Body of pancreas (tissue), 4 donors: ENCODE measurements around the gene SMIM24. TPM values are rescaled to one million over a fixed set of nuclear protein-coding genes. Genes with fewer than 3 reads are reported as not detected.

ENCODE experiments used
- ATAC-seq: fragments of 150-250 bp; one replicate; pipeline ENCODE4 v1.9.1; 2016
- DNase-seq, 4 donors: peaks; one replicate each; pipeline ENCODE4 v3.0.0-alpha.2; 2019
- H3K27ac ChIP-seq, 4 donors: fragments of 200-600 bp; sonication (generic); 1 replicate in 3 of 4; 2 replicates in 1 of 4; pipeline versions ENCODE4 v1.5.1 to v1.6.1; 2016 to 2019; ENCODE audit warnings: mild to moderate bottlenecking in 1 of 4, mixed read lengths in 1 of 4, moderate library complexity in 1 of 4
- H3K27me3 ChIP-seq, 2 donors: fragments of 200-600 bp; sonication (generic); one replicate each; pipeline ENCODE4 v1.6.0; 2016; ENCODE audit warnings: mild to moderate bottlenecking in 1 of 2
- H3K36me3 ChIP-seq, 2 donors: fragments of 200-600 bp; sonication (generic); replicated peaks in 1 of 2; 2 replicates each; pipeline ENCODE4 v1.5.1; 2016; ENCODE audit warnings: low read depth in 2 of 2; ENCODE audit not compliant: insufficient read depth in 1 of 2
- H3K4me1 ChIP-seq: fragments of 200-600 bp; sonication (generic); one replicate; pipeline ENCODE4 v1.6.0; 2016
- H3K4me3 ChIP-seq, 2 donors: fragments of 200-600 bp; sonication (generic); 1 replicate in 1 of 2; 2 replicates in 1 of 2; pipeline ENCODE4 v1.5.1; 2016 to 2019
- H3K9me3 ChIP-seq, 3 donors: fragments of 200-600 bp; sonication (generic); 1 replicate in 2 of 3; 2 replicates in 1 of 3; pipeline ENCODE4 v1.5.1; 2016
- POLR2A ChIP-seq, 3 donors: fragments of 450-650 bp; IDR thresholded peaks; one replicate each; pipeline ENCODE4 v1.6.1; 2016; ENCODE audit warnings: antibody characterized with exemption in 3 of 3, mild to moderate bottlenecking in 2 of 3
- WGBS, 2 donors: methylation state at CpG; one replicate each; pipeline ENCODE4 v1.1.5; 2017; 5-methylcytosine and 5-hydroxymethylcytosine counted together
- intact Hi-C: fragments of 100-400 bp; cut with DNase I; formaldehyde crosslinking; loops from one replicate; pipeline ENCODE4 v1.15.1; 2023
- total RNA-seq, 2 donors: library from RNA; depleted of rRNA; stranded (reverse); fragments of >200 nt; gene quantifications; one replicate each; pipeline ENCODE4 v1.1.0, GENCODE V29; 2016
- TF ChIP-seq, protein P1 (sequence below), 7 experiments: fragments of 450-650 bp in 4 of 7; fragments of 200-600 bp in 3 of 7; sonication (generic) in 3 of 7; IDR thresholded peaks; one replicate each; pipeline ENCODE4 v1.5.1; 2016 to 2019; ENCODE audit warnings: antibody characterized with exemption in 7 of 7

Gene SMIM24
- total RNA-seq, 2 donors from 2014 or later: 7.6 to 11.4 TPM

DNA sequence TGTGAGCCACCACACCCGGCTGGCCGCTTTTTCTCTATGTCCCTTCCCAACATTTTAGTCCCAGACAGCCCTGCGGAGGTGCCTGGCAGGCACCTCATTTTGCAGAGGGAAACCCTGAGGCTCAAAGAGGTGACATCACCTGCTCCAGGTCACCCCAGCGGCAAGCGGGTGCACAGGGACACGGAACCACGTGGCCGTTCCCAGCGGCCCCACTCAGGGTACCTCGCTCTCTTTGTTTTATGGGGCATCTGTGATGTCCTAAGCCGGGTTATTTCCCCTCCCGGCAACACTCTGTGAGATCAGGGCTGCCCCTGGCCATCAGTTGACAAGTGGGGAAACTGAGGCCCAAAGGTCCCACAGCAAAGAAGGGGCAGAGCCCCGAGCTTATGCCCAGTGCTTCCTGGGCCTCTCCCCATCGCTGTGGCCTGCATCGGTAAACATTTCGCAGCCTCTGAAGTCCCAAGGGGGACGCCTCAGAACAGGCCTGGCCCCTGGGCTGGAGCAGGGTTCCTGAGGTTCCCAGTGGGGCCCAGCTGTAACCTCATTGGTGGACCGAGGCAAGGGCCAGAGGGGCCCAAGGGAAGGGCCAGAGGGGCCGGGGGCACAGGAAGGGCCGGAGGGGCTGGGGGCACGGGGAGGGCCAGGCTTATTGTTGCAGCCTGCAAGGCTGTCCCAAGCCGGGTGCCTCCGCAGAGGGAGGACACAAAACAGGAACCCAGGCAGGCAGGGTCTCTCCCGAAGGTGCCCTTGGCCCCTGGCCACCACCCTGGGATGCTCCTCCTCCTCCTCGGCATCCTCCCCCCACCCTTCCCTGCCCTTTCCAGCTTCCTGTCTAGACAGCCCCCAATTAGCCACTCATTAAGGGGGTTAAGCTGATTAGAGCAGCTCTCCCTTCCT is 39.0 kb downstream of the SMIM24 start:
- Histone ChIP-seq H3K4me1 (no peaks in the 10 kb centered on the region), H3K9me3 (no peaks in the 10 kb centered on the region), H3K36me3 (peaks cover 7 to 19% of the 10 kb centered on the region in 2 donors), H3K4me3 (no peak overlapping the region), H3K27ac (peak overlapping the region in 1 of 4 donors; percentile 40), H3K27me3 (no peaks in the 10 kb centered on the region)
- TF ChIP-seq, protein P1, sequence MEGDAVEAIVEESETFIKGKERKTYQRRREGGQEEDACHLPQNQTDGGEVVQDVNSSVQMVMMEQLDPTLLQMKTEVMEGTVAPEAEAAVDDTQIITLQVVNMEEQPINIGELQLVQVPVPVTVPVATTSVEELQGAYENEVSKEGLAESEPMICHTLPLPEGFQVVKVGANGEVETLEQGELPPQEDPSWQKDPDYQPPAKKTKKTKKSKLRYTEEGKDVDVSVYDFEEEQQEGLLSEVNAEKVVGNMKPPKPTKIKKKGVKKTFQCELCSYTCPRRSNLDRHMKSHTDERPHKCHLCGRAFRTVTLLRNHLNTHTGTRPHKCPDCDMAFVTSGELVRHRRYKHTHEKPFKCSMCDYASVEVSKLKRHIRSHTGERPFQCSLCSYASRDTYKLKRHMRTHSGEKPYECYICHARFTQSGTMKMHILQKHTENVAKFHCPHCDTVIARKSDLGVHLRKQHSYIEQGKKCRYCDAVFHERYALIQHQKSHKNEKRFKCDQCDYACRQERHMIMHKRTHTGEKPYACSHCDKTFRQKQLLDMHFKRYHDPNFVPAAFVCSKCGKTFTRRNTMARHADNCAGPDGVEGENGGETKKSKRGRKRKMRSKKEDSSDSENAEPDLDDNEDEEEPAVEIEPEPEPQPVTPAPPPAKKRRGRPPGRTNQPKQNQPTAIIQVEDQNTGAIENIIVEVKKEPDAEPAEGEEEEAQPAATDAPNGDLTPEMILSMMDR (IDR thresholded peaks at IDR 0.05): no peak
- TF ChIP-seq POLR2A (IDR thresholded peaks at IDR 0.05): no peak
- no peak for ATAC-seq
- intact Hi-C loops: no loop called here
- WGBS, 2 donors: 80 to 91% methylated on average over 24 to 25 of the region's 25 CpGs
- no peak for DNase-seq

DNA sequence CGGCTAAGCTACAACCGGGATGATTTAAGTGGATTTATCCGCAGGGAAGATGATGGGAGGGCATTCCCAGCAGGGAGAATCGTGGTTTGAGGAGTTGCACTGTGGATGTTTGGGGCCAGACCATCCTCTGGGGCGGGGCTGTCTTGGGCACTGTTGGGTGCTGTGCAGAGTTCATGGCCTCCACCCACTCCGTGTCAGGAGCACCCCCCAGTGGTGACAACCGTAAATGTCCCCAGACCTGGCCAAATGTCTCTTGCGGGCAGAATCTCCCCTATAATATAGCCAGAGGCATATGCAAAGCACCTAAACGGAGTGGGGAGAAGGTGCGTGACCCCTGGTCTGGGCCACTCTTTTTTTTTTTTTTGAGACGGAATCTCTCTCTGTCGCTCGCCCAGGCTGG is 40.2 kb downstream of the SMIM24 start:
- ATAC-seq: peak; percentile 34
- TF ChIP-seq, protein P1 (IDR thresholded peaks at IDR 0.05): peak in 6 of 7 experiments; percentile 36 to 57 (median 47)
- no peak for TF ChIP-seq POLR2A (IDR thresholded peaks at IDR 0.05)
- Histone ChIP-seq H3K9me3 (no peaks in the 10 kb centered on the region), H3K27ac (peak overlapping the region in 1 of 4 donors; percentile 5), H3K4me1 (peaks cover 6% of the 10 kb centered on the region), H3K4me3 (no peak overlapping the region), H3K27me3 (no peaks in the 10 kb centered on the region), H3K36me3 (peaks cover 7 to 15% of the 10 kb centered on the region in 2 donors)
- 72 to 78% methylated on average over 11 to 13 of the region's 13 CpGs for WGBS, 2 donors
- intact Hi-C loops: no loop called here
- DNase-seq: peak; percentile 41 to 57 (median 52)

DNA sequence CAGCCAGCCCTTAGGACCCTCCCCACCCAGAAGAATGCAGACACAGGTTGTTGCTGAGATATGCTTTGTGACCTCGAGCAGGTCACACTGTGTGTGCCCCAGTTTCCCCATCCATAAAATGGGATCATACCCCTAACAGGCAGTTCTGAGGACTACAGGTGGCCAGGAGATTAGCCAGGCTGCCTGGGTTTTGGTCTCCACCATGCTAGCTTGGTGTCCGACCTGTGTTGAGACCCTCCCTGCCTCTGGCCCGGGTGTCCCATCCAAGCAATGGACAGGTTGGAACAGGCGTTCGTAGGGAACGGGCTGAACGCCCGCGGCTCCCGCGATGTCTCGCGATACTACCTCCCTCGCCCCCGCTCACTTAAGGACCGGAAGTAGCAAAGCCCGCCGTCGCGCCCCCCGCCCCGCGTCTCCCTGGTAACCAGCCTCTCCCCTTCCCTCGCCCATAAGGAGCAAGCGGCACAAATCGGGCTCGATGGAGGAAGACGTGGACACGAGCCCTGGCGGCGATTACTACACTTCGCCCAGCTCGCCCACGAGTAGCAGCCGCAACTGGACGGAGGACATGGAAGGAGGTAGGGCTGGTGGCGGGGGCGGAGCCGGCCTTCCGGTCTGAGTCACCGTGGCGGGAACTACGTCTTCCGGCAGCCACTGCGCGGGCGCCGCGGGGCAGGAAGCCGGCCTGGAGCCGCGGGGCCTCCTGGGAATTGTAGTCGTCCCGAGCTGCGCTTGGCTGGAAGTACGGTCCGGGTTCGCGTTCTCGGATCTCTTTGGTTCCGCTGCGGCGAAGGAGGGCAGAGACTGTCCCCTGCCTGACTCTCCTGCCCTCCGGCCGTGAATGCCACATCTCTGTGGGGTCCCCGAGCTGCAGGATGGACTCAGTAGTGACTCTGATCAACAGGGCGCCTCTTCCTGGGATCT is 45.4 kb downstream of the SMIM24 start:
- peaks cover 16% of the 10 kb centered on the region for H3K4me1 ChIP-seq
- TF ChIP-seq POLR2A (IDR thresholded peaks at IDR 0.05): peak in 2 of 3 donors; percentile 24 to 25
- TF ChIP-seq, protein P1 (IDR thresholded peaks at IDR 0.05): no peak

DNA sequence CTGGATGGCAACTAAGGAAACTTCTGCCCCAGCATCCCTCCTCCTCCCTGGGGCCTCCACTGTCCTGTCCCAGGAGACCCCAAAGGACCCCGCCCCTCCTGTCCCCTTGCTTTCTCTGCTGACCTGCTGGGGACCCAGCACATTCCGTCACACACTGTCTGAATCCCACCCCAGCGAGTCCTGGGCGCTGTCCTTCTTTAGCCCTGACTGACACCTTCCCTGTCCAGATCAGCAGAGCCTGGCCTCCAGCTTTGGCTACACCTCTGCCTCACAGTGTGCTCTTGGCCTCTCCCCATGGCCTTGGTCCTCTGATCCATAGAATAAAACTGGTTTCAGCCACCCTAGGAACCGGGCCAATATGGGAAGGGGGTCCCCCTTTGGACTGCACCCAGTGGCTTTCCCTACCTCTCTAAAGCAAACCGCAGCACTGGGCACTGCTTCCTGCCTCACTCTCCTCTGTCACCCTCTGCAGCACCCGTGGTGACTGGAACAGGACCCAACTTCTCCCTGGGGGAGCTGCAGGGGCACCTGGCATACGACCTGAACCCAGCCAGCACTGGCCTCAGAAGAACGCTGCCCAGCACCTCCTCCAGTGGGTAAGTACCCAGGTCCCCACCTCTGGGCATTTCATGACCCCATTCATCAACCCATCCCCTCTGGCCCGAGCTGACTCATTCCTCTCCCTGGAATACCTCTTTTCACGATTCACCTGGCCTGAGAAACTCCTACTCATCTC is 46.4 kb downstream of the SMIM24 start:
- peaks cover 0 to 24% of the 10 kb centered on the region in 2 donors for H3K36me3 ChIP-seq
- TF ChIP-seq, protein P1 (IDR thresholded peaks at IDR 0.05): no peak
- no peak for TF ChIP-seq POLR2A (IDR thresholded peaks at IDR 0.05)
- peaks cover 24% of the 10 kb centered on the region for H3K4me1 ChIP-seq
- DNase-seq (no peak), ATAC-seq (no peak)
- H3K4me3 ChIP-seq: no peak overlapping the region
- no peaks in the 10 kb centered on the region for H3K9me3 ChIP-seq
- intact Hi-C loops: loop anchor here (5.0 kb wide), 2 partner anchors 33 to 102 kb away; no protein-coding TSS in a partner anchor
- WGBS, 2 donors: 91 to 92% methylated on average over 11 of the region's 11 CpGs
- H3K27me3 ChIP-seq: no peaks in the 10 kb centered on the region
- peak overlapping the region; percentile 26 to 70 (median 63) for H3K27ac ChIP-seq

More for the DNA sequence above, 45.4 kb downstream of the SMIM24 start:
- no peaks in the 10 kb centered on the region for H3K9me3 ChIP-seq
- DNase-seq (peak; percentile 76 to 91 (median 84)), ATAC-seq (peak; percentile 82)
- peaks cover 0 to 24% of the 10 kb centered on the region in 2 donors for H3K36me3 ChIP-seq
- intact Hi-C loops: loop anchor here (5.0 kb wide), 2 partner anchors 32 to 103 kb away; no protein-coding TSS in a partner anchor
- H3K27me3 ChIP-seq: no peaks in the 10 kb centered on the region
- H3K27ac ChIP-seq: peak overlapping the region; percentile 26 to 70 (median 63)
- no peak overlapping the region for H3K4me3 ChIP-seq
- 47 to 77% methylated on average over 15 to 67 of the region's 67 CpGs for WGBS, 2 donors
